ENCODE data around the gene KPNA1.

KPNA1 gene

DNA sequence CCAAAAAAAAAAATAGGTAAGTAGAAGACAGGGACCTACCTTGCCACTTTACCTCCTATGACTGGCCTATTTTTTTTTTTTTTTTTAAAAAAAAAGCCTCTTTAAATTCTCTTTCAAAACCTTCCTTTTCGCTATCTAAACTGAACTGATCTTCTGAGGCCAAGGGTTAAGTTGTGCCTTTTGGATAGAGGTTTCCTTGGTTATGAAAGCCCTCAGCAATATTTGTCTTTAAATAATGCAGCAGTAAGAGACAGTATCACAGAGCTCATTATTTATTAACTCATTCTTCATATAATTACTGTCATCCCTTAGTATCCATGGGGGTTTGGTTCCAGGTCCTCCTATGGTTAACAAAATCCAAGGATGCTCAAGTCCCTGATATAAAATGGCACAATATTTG, 140.7 kb downstream of the KPNA1 start:
- FAIRE-seq, result no peak

Measured in TTC549 (cell line).